Adipocyte (in vitro differentiated cells): Measurements from ENCODE around the gene POU2F3.

Source experiments
- DNase-seq: peaks from one replicate; pipeline ENCODE4 v3.0.0-alpha.2; 2015; ENCODE audit warnings: low read depth
- H3K27me3 ChIP-seq: replicated peaks from 2 replicates; pipeline ENCODE4 v1.7.0; 2013; ENCODE audit warnings: mild to moderate bottlenecking, low read length, moderate library complexity; ENCODE audit not compliant: control insufficient read depth, insufficient read depth
- H3K36me3 ChIP-seq: 2 replicates; pipeline ENCODE4 v1.7.0; 2013; ENCODE audit warnings: low read length, mild to moderate bottlenecking, moderate library complexity; ENCODE audit not compliant: control insufficient read depth, insufficient read depth, severe bottlenecking
- H3K4me1 ChIP-seq: 2 replicates; pipeline ENCODE4 v1.7.0; 2013; ENCODE audit warnings: mild to moderate bottlenecking, low read length, moderate library complexity; ENCODE audit not compliant: control insufficient read depth, insufficient read depth
- H3K4me3 ChIP-seq: 2 replicates; pipeline ENCODE4 v1.7.0; 2013; ENCODE audit warnings: mild to moderate bottlenecking, low read length, moderate library complexity
- H3K9ac ChIP-seq: 2 replicates; pipeline ENCODE4 v1.7.0; 2013; ENCODE audit warnings: mild to moderate bottlenecking, low read length, moderate library complexity
- H3K9me3 ChIP-seq: 2 replicates; pipeline ENCODE4 v1.7.0; 2013; ENCODE audit warnings: mild to moderate bottlenecking, low read length, moderate library complexity; ENCODE audit not compliant: control insufficient read depth

POU2F3 gene

GRCh38 chr11:120239713-120240640, at the start of gene POU2F3:
Gene POU2F3 (plus strand): TSS chr11:120240140. CDS start chr11:120240344, 204 bp downstream.
- Histone ChIP-seq H3K4me1 (peaks cover 4% of the 10 kb centered on the region), H3K27me3 (peaks cover 34% of the 10 kb centered on the region), H3K36me3 (no peaks in the 10 kb centered on the region), H3K4me3 (no peak within 1 kb of the TSS), H3K9me3 (no peaks in the 10 kb centered on the region), H3K9ac (no peak within 1 kb of the TSS)
- no peak for DNase-seq

DNA sequence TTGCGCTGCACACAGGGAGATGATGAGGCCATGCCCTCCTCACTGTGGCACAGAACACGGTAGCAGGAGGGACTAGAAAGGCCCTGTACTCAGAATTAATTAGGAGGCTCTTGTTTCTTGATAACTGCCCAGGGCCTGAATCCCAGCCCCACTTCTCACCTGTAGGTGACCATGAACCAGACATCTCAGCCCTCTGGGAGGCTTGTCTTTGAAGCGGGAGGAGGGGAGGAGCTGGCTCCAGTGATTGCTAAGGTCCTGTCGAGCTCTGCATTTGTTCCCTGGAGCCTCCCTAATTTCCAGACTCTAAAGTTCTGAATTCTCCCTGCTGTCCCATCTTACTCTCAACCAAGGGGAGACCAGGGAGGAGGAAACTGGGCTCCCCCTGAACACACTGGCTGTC, 48.9 kb upstream of the POU2F3 start:
- DNase-seq: no peak
- no peaks in the 10 kb centered on the region for H3K36me3 ChIP-seq
- H3K4me1 ChIP-seq: peaks cover 19% of the 10 kb centered on the region
- H3K9me3 ChIP-seq: no peaks in the 10 kb centered on the region
- H3K27me3 ChIP-seq: peaks cover 9% of the 10 kb centered on the region
- H3K4me3 ChIP-seq: no peak overlapping the region
- no peak overlapping the region for H3K9ac ChIP-seq

DNA sequence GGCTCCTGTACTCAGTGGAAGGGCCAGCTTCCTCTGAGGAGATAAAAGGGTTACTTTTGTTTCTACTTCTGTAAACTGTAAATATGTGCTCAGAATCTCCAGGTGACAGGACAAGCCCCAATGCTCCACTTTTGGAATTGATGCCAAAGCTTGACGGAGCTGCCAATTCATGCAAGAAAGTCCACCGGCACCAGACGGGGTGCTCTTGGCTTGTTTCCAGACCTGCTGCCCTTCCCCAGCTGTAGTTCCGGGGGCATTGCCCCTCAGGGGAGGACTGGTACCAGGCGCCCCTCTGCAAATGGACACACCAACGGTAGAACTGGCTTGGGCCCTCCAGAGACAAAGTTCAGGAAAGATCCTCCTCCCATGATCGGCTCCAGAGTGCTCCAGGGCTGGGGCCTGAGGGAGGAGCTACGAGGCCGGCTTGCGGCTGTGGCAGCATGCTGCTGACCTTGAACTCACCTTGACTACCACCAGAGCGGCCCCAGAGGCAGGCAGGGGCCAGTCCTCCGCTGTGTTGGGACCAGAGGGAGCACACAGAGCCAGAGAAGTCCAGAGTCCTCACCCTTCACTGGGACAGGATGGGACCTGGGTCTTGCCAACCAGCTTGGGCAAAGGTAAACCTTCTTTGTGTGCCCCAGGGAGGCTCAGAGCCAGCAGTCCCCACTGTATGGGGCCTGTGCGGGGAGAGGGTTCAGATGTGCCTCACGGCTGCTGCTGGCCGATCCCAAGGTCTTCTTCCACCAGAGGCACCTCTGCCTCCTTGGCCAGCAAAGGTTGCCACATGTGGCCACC, 46.9 kb upstream of the POU2F3 start:
- DNase-seq: no peak
- peaks cover 8% of the 10 kb centered on the region for H3K4me1 ChIP-seq
- no peaks in the 10 kb centered on the region for H3K9me3 ChIP-seq
- H3K4me3 ChIP-seq: no peak overlapping the region
- no peaks in the 10 kb centered on the region for H3K36me3 ChIP-seq
- H3K27me3 ChIP-seq: peaks cover 9% of the 10 kb centered on the region
- no peak overlapping the region for H3K9ac ChIP-seq

DNA sequence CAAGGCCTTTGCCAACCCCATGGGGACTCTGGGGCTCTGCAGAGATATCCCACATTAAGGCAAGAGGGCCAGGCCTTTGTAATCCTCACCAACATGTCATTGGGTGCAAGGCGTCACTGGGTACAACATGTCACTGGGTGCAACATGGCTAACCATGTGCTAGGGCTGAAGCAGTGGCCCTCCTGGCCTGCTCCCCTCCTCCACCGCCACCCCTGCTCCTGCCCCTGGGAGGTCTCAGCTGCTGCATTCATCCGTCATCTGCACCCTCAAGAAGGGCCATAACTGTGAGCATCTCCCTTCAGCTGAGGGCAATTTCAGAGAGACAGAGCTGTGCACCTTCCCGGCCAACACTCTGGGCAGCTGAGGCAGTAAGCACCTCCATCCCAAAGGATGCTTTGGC, 45.8 kb upstream of the POU2F3 start:
- no peaks in the 10 kb centered on the region for H3K9me3 ChIP-seq

GRCh38 chr11:120195601-120196320, 44.2 kb upstream of the POU2F3 start:
- no peak for DNase-seq
- no peak overlapping the region for H3K4me3 ChIP-seq
- H3K27me3 ChIP-seq: peaks cover 4% of the 10 kb centered on the region

More for the DNA sequence above, 45.8 kb upstream of the POU2F3 start:
- H3K27me3 ChIP-seq: peaks cover 9% of the 10 kb centered on the region
- peaks cover 8% of the 10 kb centered on the region for H3K4me1 ChIP-seq
- no peaks in the 10 kb centered on the region for H3K36me3 ChIP-seq
- H3K4me3 ChIP-seq: no peak overlapping the region
- H3K9ac ChIP-seq: no peak overlapping the region
- DNase-seq: no peak

GRCh38 chr11:120196826-120197225, 43.1 kb upstream of the POU2F3 start:
- no peaks in the 10 kb centered on the region for H3K36me3 ChIP-seq
- H3K9ac ChIP-seq: no peak overlapping the region
- H3K27me3 ChIP-seq: no peaks in the 10 kb centered on the region
- no peak overlapping the region for H3K4me3 ChIP-seq
- no peaks in the 10 kb centered on the region for H3K9me3 ChIP-seq
- no peak for DNase-seq
- H3K4me1 ChIP-seq: peaks cover 8% of the 10 kb centered on the region

More at GRCh38 chr11:120195601-120196320, 44.2 kb upstream of the POU2F3 start:
- Histone ChIP-seq H3K36me3 (no peaks in the 10 kb centered on the region), H3K9me3 (no peaks in the 10 kb centered on the region), H3K9ac (no peak overlapping the region), H3K4me1 (peaks cover 8% of the 10 kb centered on the region)

GRCh38 chr11:120197251-120197891, 42.6 kb upstream of the POU2F3 start:
- DNase-seq: no peak
- no peaks in the 10 kb centered on the region for H3K9me3 ChIP-seq
- H3K27me3 ChIP-seq: no peaks in the 10 kb centered on the region
- no peak overlapping the region for H3K4me3 ChIP-seq
- H3K36me3 ChIP-seq: no peaks in the 10 kb centered on the region
- no peak overlapping the region for H3K9ac ChIP-seq
- H3K4me1 ChIP-seq: peaks cover 8% of the 10 kb centered on the region

- H3K9me3 ChIP-seq: no peaks in the 10 kb centered on the region
Observed at GRCh38 chr11:120197977-120198376, 42.0 kb upstream of the POU2F3 start.

DNA sequence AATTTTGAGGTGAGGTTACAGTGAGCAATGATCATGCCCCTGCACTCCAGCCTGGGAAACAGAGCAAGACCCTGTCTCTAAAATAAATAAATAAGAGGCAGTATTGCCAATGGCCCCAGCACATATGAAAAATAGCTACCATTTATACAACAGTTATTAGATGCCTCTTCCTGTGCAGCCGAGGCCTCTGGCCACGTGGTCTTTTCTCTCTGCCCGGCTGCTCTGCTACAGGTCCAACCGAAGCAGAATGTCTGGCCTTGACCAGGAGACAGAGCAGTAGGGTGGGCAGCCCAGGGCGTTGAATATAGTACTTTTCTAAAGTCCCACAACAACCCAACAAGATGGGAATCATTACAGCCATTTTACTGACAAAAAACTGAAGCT, 41.5 kb upstream of the POU2F3 start:
- no peaks in the 10 kb centered on the region for H3K27me3 ChIP-seq
- no peak overlapping the region for H3K4me3 ChIP-seq
- no peak for DNase-seq
- H3K9ac ChIP-seq: no peak overlapping the region
- H3K4me1 ChIP-seq: peaks cover 8% of the 10 kb centered on the region
- no peaks in the 10 kb centered on the region for H3K9me3 ChIP-seq
- no peaks in the 10 kb centered on the region for H3K36me3 ChIP-seq

More at GRCh38 chr11:120197977-120198376, 42.0 kb upstream of the POU2F3 start:
- Histone ChIP-seq H3K36me3 (no peaks in the 10 kb centered on the region), H3K4me1 (peaks cover 8% of the 10 kb centered on the region), H3K9ac (no peak overlapping the region), H3K4me3 (no peak overlapping the region), H3K27me3 (no peaks in the 10 kb centered on the region)
- DNase-seq: no peak

GRCh38 chr11:120198787-120199469, 41.0 kb upstream of the POU2F3 start:
- Histone ChIP-seq H3K27me3 (no peaks in the 10 kb centered on the region), H3K9ac (no peak overlapping the region), H3K36me3 (no peaks in the 10 kb centered on the region), H3K4me3 (no peak overlapping the region), H3K9me3 (no peaks in the 10 kb centered on the region), H3K4me1 (peaks cover 8% of the 10 kb centered on the region)
- DNase-seq: no peak
